Mesenchymal stem cell (in vitro differentiated cells and primary cell): Measurements from ENCODE around the gene TTLL13.
A peak's percentile ranks its signal among the peaks of the same experiment; 100 is the strongest.

Experiments
- DNase-seq: peaks from one replicate; pipeline ENCODE4 v3.0.0-alpha.2; 2013
- H2AFZ ChIP-seq: one replicate; pipeline ENCODE4 v1.6.1; 2013; ENCODE audit warnings: low read depth, mild to moderate bottlenecking, control low read depth, inconsistent platforms, low read length, moderate library complexity
- H2AK5ac ChIP-seq: 2 replicates; pipeline ENCODE4 v1.6.1; 2013; ENCODE audit warnings: low read length, moderate library complexity, mild to moderate bottlenecking, inconsistent platforms; ENCODE audit not compliant: severe bottlenecking
- H2BK120ac ChIP-seq: one replicate; pipeline ENCODE4 v1.6.1; 2013; ENCODE audit warnings: low read depth, mild to moderate bottlenecking, inconsistent platforms, low read length, moderate library complexity
- H2BK12ac ChIP-seq, 2 experiments: one replicate each; pipeline ENCODE4 v1.6.1; 2013; ENCODE audit warnings: inconsistent platforms in 2 of 2, low read length in 2 of 2, mild to moderate bottlenecking in 2 of 2, moderate library complexity in 2 of 2, control low read depth in 1 of 2
- H2BK15ac ChIP-seq: one replicate; pipeline ENCODE4 v1.6.1; 2013; ENCODE audit warnings: mild to moderate bottlenecking, low read depth, inconsistent platforms; ENCODE audit not compliant: poor library complexity, severe bottlenecking
- H2BK5ac ChIP-seq: 2 replicates; pipeline ENCODE4 v1.6.1; 2013; ENCODE audit warnings: low read depth, mild to moderate bottlenecking, low read length, control low read depth, inconsistent platforms; ENCODE audit not compliant: poor library complexity, severe bottlenecking
- H3K14ac ChIP-seq, 2 experiments: one replicate each; pipeline ENCODE4 v1.6.1; 2013; ENCODE audit warnings: inconsistent platforms in 2 of 2, low read length in 2 of 2, control low read depth in 1 of 2, mild to moderate bottlenecking in 1 of 2, moderate library complexity in 1 of 2
- H3K18ac ChIP-seq, 2 experiments: one replicate each; pipeline ENCODE4 v1.6.1; 2013; ENCODE audit warnings: inconsistent platforms in 2 of 2, low read length in 2 of 2, control low read depth in 1 of 2, low read depth in 1 of 2, mild to moderate bottlenecking in 1 of 2
- H3K23ac ChIP-seq, 2 experiments: one replicate each; pipeline ENCODE4 v1.6.1; 2013; ENCODE audit warnings: inconsistent platforms in 2 of 2, low read length in 2 of 2, mild to moderate bottlenecking in 2 of 2, moderate library complexity in 2 of 2, control low read depth in 1 of 2
- H3K27ac ChIP-seq: 2 replicates; pipeline ENCODE4 v1.5.1; 2013; ENCODE audit warnings: mild to moderate bottlenecking, moderate library complexity, low read length, control low read depth, inconsistent platforms; ENCODE audit not compliant: poor library complexity, severe bottlenecking
- H3K27me3 ChIP-seq, 2 experiments: 2 replicates each; pipeline versions ENCODE4 v1.6.1 to v1.7.0; 2013; ENCODE audit warnings: low read length in 2 of 2, mild to moderate bottlenecking in 2 of 2, moderate library complexity in 2 of 2, control low read depth in 1 of 2, inconsistent platforms in 1 of 2; ENCODE audit not compliant: control insufficient read depth in 1 of 2, insufficient read depth in 1 of 2
- H3K36me3 ChIP-seq, 2 experiments: 2 replicates each; pipeline versions ENCODE4 v1.6.1 to v1.7.0; 2013; ENCODE audit warnings: low read length in 2 of 2, control low read depth in 1 of 2, inconsistent platforms in 1 of 2, low read depth in 1 of 2, mild to moderate bottlenecking in 1 of 2; ENCODE audit not compliant: insufficient read depth in 2 of 2, control insufficient read depth in 1 of 2
- H3K4ac ChIP-seq, 2 experiments: one replicate each; pipeline ENCODE4 v1.6.1; 2013; ENCODE audit warnings: inconsistent platforms in 2 of 2, low read length in 2 of 2, mild to moderate bottlenecking in 2 of 2, moderate library complexity in 2 of 2, control low read depth in 1 of 2, low read depth in 1 of 2
- H3K4me1 ChIP-seq: 2 replicates; pipeline ENCODE4 v1.6.1; 2013; ENCODE audit warnings: low read depth, low read length, control low read depth; ENCODE audit not compliant: control insufficient read depth, insufficient read depth
- H3K4me2 ChIP-seq: 2 replicates; pipeline ENCODE4 v1.6.1; 2013; ENCODE audit warnings: low read length, mild to moderate bottlenecking, inconsistent platforms; ENCODE audit not compliant: poor library complexity, severe bottlenecking
- H3K4me3 ChIP-seq, 2 experiments: 2 replicates each; pipeline versions ENCODE4 v1.5.1 to v1.7.0; 2013; ENCODE audit warnings: low read length in 2 of 2, mild to moderate bottlenecking in 2 of 2, control low read depth in 1 of 2, low read depth in 1 of 2; ENCODE audit not compliant: insufficient read depth in 1 of 2
- H3K79me1 ChIP-seq: replicated peaks from 2 replicates; pipeline ENCODE4 v1.6.1; 2013; ENCODE audit warnings: mild to moderate bottlenecking, control low read depth, low read length, inconsistent platforms; ENCODE audit not compliant: poor library complexity, severe bottlenecking
- H3K9ac ChIP-seq: 2 replicates; pipeline ENCODE4 v1.7.0; 2013; ENCODE audit warnings: mild to moderate bottlenecking, low read length, moderate library complexity
- H3K9me3 ChIP-seq: 2 replicates; pipeline ENCODE4 v1.7.0; 2013; ENCODE audit warnings: mild to moderate bottlenecking, low read length; ENCODE audit not compliant: control insufficient read depth
- H4K8ac ChIP-seq: one replicate; pipeline ENCODE4 v1.6.1; 2013; ENCODE audit warnings: inconsistent platforms, mild to moderate bottlenecking, low read length, moderate library complexity
- H4K91ac ChIP-seq: one replicate; pipeline ENCODE4 v1.6.1; 2013; ENCODE audit warnings: mild to moderate bottlenecking, low read length, inconsistent platforms
- WGBS: methylation state at CpG from one replicate; pipeline ENCODE4 v1.1.7; 2013; ENCODE audit warnings: mixed read lengths; 5-methylcytosine and 5-hydroxymethylcytosine counted together

The TTLL13 gene

DNA sequence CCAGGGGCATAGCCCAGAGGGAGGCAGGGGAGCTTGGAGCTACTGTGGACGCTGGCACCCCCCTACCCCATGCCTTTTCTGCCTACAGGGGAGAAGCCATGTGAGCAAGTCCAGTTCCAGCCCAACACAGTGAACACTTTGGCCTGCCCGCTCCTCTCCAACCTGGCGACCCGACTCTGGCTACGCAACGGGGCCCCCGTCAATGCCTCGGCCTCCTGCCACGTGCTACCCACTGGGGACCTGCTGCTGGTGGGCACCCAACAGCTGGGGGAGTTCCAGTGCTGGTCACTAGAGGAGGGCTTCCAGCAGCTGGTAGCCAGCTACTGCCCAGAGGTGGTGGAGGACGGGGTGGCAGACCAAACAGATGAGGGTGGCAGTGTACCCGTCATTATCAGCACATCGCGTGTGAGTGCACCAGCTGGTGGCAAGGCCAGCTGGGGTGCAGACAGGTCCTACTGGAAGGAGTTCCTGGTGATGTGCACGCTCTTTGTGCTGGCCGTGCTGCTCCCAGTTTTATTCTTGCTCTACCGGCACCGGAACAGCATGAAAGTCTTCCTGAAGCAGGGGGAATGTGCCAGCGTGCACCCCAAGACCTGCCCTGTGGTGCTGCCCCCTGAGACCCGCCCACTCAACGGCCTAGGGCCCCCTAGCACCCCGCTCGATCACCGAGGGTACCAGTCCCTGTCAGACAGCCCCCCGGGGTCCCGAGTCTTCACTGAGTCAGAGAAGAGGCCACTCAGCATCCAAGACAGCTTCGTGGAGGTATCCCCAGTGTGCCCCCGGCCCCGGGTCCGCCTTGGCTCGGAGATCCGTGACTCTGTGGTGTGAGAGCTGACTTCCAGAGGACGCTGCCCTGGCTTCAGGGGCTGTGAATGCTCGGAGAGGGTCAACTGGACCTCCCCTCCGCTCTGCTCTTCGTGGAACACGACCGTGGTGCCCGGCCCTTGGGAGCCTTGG, 21.3 kb upstream of the TTLL13 start:
- no peak overlapping the region for H3K4ac ChIP-seq
- no peak overlapping the region for H3K23ac ChIP-seq
- H3K27ac ChIP-seq = no peak overlapping the region
- H3K18ac ChIP-seq = no peak overlapping the region
- H2BK120ac ChIP-seq = no peak overlapping the region
- H2BK5ac ChIP-seq = no peak overlapping the region
- H3K4me2 ChIP-seq = no peak overlapping the region
- peaks cover 71 to 89% of the 10 kb centered on the region in 2 experiments for H3K36me3 ChIP-seq
- no peak for DNase-seq
- no peak overlapping the region for H3K4me3 ChIP-seq
- H4K91ac ChIP-seq = no peak overlapping the region
- 92% methylated on average over 38 of the region's 38 CpGs for WGBS
- no peak overlapping the region for H4K8ac ChIP-seq
- no peak overlapping the region for H2AK5ac ChIP-seq
- H3K27me3 ChIP-seq = no peaks in the 10 kb centered on the region
- no peaks in the 10 kb centered on the region for H3K9me3 ChIP-seq
- H2BK12ac ChIP-seq = no peak overlapping the region
- no peak overlapping the region for H3K9ac ChIP-seq
- no peak overlapping the region for H3K14ac ChIP-seq
- no peak overlapping the region for H2BK15ac ChIP-seq
- H3K79me1 ChIP-seq = peaks cover 20% of the 10 kb centered on the region
- no peak overlapping the region for H2AFZ ChIP-seq
- peaks cover 15% of the 10 kb centered on the region for H3K4me1 ChIP-seq

DNA sequence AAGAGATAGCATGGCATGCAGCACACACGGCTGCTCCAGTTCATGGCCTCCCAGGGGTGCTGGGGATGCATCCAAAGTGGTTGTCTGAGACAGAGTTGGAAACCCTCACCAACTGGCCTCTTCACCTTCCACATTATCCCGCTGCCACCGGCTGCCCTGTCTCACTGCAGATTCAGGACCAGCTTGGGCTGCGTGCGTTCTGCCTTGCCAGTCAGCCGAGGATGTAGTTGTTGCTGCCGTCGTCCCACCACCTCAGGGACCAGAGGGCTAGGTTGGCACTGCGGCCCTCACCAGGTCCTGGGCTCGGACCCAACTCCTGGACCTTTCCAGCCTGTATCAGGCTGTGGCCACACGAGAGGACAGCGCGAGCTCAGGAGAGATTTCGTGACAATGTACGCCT, 20.4 kb upstream of the TTLL13 start:
- Histone ChIP-seq H3K14ac (no peak overlapping the region), H3K36me3 (peaks cover 64 to 80% of the 10 kb centered on the region in 2 experiments), H3K27ac (no peak overlapping the region), H3K23ac (no peak overlapping the region), H3K79me1 (peaks cover 15% of the 10 kb centered on the region), H3K9me3 (no peaks in the 10 kb centered on the region), H3K4me3 (no peak overlapping the region), H3K18ac (no peak overlapping the region), H3K9ac (no peak overlapping the region), H3K27me3 (no peaks in the 10 kb centered on the region), H2BK15ac (no peak overlapping the region), H3K4ac (no peak overlapping the region), H2AK5ac (no peak overlapping the region), H2BK12ac (no peak overlapping the region), H4K91ac (no peak overlapping the region), H3K4me1 (peaks cover 12% of the 10 kb centered on the region), H4K8ac (no peak overlapping the region), H3K4me2 (no peak overlapping the region), H2AFZ (no peak overlapping the region), H2BK5ac (no peak overlapping the region), H2BK120ac (no peak overlapping the region)
- 94% methylated on average over 15 of the region's 15 CpGs for WGBS
- DNase-seq = no peak

DNA sequence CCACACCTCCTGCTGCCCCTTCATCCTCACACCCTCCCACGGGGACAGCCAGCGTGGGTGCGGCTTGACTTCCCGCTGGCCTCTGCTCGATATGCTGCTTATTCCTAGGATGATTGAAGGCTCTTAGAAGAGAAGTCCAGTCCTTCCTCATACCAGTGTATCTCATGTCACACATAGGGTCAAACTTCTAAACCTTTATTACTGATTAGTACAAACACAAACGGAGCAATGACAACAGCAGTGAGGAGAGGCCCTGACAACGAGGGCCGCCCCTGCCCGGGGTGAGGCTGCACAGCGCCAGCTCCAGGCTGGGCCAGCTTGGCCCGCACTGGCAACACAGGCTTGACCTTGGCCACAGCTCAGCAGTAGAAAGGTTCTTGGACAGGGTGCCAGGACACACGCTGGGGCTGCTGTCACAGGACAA, 19.3 kb upstream of the TTLL13 start:
- Histone ChIP-seq H2BK12ac (no peak overlapping the region), H2AK5ac (no peak overlapping the region), H2BK5ac (no peak overlapping the region), H3K9me3 (no peaks in the 10 kb centered on the region), H3K79me1 (peaks cover 15% of the 10 kb centered on the region), H3K9ac (no peak overlapping the region), H3K4ac (no peak overlapping the region), H3K27me3 (no peaks in the 10 kb centered on the region), H2AFZ (no peak overlapping the region), H3K4me1 (peaks cover 13% of the 10 kb centered on the region), H3K36me3 (peaks cover 53 to 69% of the 10 kb centered on the region in 2 experiments), H2BK15ac (no peak overlapping the region), H4K8ac (no peak overlapping the region), H3K23ac (no peak overlapping the region), H3K4me3 (no peak overlapping the region), H4K91ac (no peak overlapping the region), H3K14ac (no peak overlapping the region), H3K4me2 (no peak overlapping the region), H3K27ac (no peak overlapping the region), H3K18ac (no peak overlapping the region), H2BK120ac (no peak overlapping the region)
- no peak for DNase-seq
- 89% methylated on average over 12 of the region's 12 CpGs for WGBS

DNA sequence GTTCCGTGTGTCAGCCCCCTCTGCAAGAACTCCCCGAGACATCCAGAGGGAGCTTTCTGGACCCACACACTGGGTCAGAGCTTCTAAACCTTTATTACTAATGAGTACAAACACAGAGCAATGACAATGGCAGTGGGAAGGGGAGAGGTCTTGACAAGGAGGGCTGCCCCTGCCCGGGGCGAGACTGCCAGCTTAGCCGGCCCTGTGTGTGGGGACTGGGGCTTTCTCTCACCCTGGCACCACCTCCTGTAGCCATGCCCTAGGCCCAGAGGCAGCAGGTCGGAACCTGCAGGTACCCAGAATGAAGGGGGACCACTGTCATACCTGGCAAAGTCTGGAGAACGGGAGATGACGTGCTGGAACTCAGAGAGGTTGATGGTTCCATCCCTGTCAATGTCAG, 18.7 kb upstream of the TTLL13 start:
- Histone ChIP-seq H3K9ac (peak overlapping the region; percentile 8), H3K27ac (no peak overlapping the region), H3K23ac (no peak overlapping the region), H3K4me1 (peaks cover 11% of the 10 kb centered on the region), H2BK15ac (no peak overlapping the region), H2BK5ac (no peak overlapping the region), H2AFZ (no peak overlapping the region), H3K4me3 (no peak overlapping the region), H3K4me2 (no peak overlapping the region), H3K36me3 (peaks cover 48 to 64% of the 10 kb centered on the region in 2 experiments), H3K14ac (no peak overlapping the region), H3K4ac (no peak overlapping the region), H3K9me3 (no peaks in the 10 kb centered on the region), H3K18ac (no peak overlapping the region), H2AK5ac (no peak overlapping the region), H2BK12ac (no peak overlapping the region), H4K91ac (no peak overlapping the region), H4K8ac (no peak overlapping the region), H3K79me1 (peaks cover 15% of the 10 kb centered on the region), H3K27me3 (no peaks in the 10 kb centered on the region), H2BK120ac (no peak overlapping the region)
- 97% methylated on average over 6 of the region's 8 CpGs for WGBS
- DNase-seq = no peak
